Epithelial cell of proximal tubule (primary cell): ENCODE data around the gene ST7L. TPM values are rescaled to one million over a fixed set of nuclear protein-coding genes. Genes with fewer than 3 reads are reported as not detected.

Experiments used
- DNase-seq: peaks from one replicate; pipeline ENCODE4 v3.0.0-alpha.2; 2011; ENCODE audit warnings: low read depth
- H3K4me3 ChIP-seq: 2 replicates; pipeline ENCODE4 v1.5.1; 2011; ENCODE audit warnings: low read depth, mild to moderate bottlenecking, low read length
- total RNA-seq: library from RNA; depleted of rRNA; stranded (reverse); fragments of >200 nt; gene quantifications from 2 replicates; pipeline ENCODE4 v1.2.3, GENCODE V29; 2015
- TF ChIP-seq, protein P1 (sequence below): conservative IDR thresholded peaks from 2 replicates; pipeline ENCODE4 v1.5.1; 2012; ENCODE audit warnings: low read depth, mild to moderate bottlenecking, low read length

The ST7L gene
- total RNA-seq, 1 donor from 2014 or later, result 7.4 TPM

DNA sequence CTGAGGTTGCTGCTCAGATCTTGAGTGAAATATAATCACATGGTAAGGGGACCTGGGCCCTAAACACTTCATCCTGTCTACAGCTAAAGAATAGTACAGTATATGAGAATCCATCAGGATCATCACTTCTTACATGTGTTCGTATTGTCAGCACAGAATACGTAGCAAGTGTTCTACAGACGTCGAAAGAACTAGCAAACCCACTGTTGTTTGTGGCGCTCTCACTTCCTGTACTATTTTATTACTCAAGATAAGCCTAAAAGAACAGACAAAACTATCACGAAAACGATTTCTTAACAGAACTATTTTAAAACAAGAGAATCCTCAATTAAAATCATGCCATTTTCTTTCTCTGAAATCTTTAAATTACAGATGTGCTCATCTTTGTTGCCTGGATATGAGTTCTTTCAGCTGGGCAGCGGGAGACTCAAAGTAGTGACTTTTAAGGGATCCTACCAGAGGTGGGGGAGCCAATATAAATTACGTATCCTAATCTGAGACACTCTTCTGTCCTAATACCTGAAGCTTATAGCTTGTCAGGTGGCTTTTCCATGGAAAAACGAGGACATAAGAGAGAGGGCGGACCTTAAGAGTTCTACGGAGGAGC, 724 bp downstream of the ST7L start:
- H3K4me3 ChIP-seq, result peak overlapping the region; percentile 100
- DNase-seq, result no peak
- TF ChIP-seq, protein P1, sequence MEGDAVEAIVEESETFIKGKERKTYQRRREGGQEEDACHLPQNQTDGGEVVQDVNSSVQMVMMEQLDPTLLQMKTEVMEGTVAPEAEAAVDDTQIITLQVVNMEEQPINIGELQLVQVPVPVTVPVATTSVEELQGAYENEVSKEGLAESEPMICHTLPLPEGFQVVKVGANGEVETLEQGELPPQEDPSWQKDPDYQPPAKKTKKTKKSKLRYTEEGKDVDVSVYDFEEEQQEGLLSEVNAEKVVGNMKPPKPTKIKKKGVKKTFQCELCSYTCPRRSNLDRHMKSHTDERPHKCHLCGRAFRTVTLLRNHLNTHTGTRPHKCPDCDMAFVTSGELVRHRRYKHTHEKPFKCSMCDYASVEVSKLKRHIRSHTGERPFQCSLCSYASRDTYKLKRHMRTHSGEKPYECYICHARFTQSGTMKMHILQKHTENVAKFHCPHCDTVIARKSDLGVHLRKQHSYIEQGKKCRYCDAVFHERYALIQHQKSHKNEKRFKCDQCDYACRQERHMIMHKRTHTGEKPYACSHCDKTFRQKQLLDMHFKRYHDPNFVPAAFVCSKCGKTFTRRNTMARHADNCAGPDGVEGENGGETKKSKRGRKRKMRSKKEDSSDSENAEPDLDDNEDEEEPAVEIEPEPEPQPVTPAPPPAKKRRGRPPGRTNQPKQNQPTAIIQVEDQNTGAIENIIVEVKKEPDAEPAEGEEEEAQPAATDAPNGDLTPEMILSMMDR, result no peak

DNA sequence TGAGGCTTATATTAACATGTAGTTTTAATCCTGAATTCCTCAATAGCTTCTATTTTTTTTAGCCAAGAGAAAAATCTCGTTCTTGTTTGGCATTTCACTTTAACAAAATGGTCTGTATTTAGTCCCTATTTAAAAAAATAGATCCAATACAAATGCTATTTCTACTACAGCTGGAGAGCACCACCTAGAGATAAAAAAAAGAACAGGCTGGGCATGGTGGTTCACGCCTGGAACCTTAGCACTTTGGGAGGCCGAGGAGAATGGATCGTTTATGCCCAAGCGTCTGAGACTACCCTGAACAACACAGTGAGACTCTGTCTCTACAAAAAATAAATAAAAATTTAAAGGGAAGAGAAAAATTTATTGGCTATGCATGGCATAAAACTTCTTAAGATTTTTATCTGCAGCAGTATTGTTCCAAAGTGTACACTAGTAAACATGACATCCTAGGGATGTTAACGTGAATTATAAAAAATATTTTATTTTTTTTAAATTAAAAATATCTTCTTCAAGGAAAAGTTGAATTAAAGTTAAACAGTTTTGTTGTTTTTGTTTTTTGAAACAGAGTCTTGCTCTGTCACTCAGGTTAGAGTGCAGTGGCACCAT, 4.4 kb downstream of the ST7L start:
- H3K4me3 ChIP-seq, result no peak overlapping the region
- no peak for DNase-seq

DNA sequence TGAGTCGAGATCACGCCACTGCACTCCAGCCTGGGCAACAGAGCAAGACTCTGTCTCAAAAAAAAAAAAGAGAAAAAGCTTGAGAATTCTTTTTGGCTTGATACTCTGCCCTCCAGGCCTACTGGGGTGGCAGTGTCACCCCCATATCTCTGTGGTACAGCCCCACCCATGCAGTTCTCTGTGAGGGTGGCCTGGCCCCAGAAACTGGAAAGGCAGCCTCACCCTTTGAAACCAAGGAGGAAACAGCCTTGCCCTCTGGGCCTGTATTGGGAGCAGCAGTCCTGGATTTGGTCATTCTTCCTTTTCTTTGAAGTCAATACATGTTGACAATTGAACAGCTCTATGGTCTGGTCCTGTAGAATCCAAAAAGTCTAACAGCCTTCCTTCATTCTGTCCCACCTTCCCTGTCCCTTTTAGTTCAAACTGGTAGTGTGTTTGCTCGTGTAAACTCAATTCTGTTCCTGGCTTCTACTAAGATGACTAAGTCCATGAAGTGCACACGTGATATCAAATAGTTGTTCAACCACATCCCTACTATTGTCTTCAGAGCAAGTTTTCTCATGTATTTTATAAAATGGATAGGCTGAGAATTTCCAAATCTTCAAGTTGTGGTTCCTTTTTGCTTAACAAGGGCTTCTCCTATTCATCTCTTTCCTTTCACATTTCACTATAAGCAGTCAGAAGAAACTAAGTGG, 13.2 kb downstream of the ST7L start:
- H3K4me3 ChIP-seq, result no peak overlapping the region
- TF ChIP-seq, protein P1, result no peak
- no peak for DNase-seq

More for the DNA sequence above, 4.4 kb downstream of the ST7L start:
- TF ChIP-seq, protein P1, result peak; percentile 73

DNA sequence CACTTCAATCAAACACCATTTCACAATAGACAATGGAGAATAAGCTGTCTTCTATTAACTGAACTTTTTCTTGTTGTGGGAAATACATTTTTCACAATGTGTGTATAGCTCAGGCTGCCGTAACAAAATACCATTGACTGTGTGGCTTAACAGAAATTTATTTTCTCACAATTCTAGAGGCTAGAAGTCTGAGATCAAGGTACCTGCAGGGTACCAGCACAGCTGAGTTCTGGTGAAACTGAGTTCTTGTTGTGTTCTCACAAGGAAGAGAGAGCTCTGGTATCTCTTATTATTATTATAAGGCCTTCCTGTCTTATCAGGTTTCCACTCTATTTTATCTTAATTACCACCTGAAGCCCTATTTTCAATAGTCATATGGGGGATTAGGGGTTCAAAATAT, 15.4 kb downstream of the ST7L start:
- H3K4me3 ChIP-seq, result no peak overlapping the region
- TF ChIP-seq, protein P1, result no peak

DNA sequence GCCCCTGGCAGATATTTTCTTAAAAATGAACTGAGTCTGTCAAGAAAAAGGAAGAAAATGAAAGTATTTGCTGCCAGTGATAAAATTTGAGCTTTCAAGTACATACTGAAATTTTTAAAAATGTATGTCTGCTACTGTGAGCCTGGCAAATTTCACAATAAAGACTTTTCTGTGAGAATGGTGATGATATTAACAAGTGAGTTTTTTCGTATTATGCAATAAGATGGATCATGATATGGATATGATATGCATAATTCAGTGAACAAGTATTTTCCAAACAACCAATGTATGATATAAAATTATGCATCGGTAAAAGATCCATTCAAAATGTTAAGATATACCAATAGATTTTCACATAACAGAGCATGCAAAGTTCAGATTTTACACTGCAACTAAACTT, 15.9 kb downstream of the ST7L start:
- TF ChIP-seq, protein P1, result no peak
- no peak for DNase-seq
- no peak overlapping the region for H3K4me3 ChIP-seq

More for the DNA sequence above, 15.4 kb downstream of the ST7L start:
- no peak for DNase-seq

DNA sequence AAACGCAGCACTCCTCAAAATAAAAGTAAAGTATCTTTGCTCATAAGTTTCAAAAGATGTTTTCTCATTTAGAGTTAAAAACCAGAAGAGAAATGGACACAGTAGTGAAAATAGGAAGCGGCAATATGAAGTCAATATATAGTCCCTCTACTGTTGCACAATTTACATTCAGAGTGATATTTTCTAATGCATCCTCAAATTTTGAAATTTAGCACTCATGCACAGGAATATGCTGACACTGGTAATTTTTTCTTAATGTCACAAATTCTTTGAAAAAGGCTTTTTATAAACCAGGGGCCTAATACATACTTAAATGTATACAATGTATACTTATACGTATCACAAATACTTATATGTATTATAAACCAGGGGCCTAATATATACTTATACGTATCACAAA, 19.5 kb downstream of the ST7L start:
- no peak for DNase-seq
- no peak overlapping the region for H3K4me3 ChIP-seq
- TF ChIP-seq, protein P1, result no peak
